Dendritic cell treated with granulocyte-macrophage colony-stimulating factor and Interleukin-4, amounts not matched to agents 40 ng/mL and 50 ng/mL, for 4 days (primary cell): ENCODE data around the gene AAK1.
"Not testable (repeated sequence)": the region's sequence is repeated elsewhere in the genome, so short reads cannot be mapped to it uniquely, and the experiment has no call there.

Experiments
- H3K27ac Mint-ChIP-seq: one replicate; pipeline ENCODE4 v1.8.0; 2022; ENCODE audit warnings: mild to moderate bottlenecking, mixed read lengths
- H3K27me3 Mint-ChIP-seq: one replicate; pipeline ENCODE4 v1.8.0; 2022; ENCODE audit warnings: mild to moderate bottlenecking, mixed read lengths
- H3K36me3 Mint-ChIP-seq: one replicate; pipeline ENCODE4 v1.8.0; 2022; ENCODE audit warnings: low read depth, mixed read lengths
- H3K4me1 Mint-ChIP-seq: one replicate; pipeline ENCODE4 v1.8.0; 2022; ENCODE audit warnings: low read depth, mixed read lengths
- H3K4me3 Mint-ChIP-seq: one replicate; pipeline ENCODE4 v1.8.0; 2022; ENCODE audit warnings: mild to moderate bottlenecking, moderate library complexity, mixed read lengths
- H3K9me3 Mint-ChIP-seq: one replicate; pipeline ENCODE4 v1.8.0; 2022; ENCODE audit warnings: mixed read lengths
- intact Hi-C: fragments of 100-400 bp; cut with micrococcal nuclease; formaldehyde crosslinking; loops from one replicate; pipeline ENCODE4 v1.15.0; 2022

AAK1 gene

DNA sequence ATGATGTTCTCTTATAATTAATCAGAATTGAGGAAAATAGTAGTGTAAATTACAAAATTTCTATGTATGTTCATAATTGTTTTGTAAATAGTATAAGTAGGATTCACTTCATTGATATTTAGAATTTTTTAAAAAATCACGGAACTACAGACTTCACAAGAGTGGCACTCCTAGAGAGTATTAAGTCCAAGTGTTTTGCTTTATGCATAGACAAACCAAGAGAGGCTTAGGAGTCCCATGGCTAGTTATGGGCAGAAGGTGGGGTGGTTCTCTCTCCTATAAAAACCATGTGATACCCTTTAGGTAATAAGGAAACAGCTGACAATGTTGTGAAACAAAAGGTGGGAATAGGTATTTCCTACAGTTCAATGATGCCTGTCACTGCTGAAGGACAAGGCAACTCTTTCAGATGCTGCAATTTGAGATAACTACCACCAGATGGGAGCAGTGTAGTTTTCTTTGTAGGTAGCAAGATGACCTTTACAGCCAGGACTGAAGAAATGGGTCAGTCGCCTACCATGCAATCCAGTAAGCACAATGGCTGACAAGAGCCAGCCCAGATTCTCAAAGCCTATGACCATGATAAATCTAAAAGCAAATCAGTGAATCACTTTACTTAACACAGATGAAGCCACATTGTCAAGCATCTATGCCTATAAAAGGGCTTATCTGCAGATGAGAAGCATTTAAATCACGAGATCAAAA lies 83.9 kb downstream of the AAK1 start:
- Mint-ChIP-seq H3K9me3 (no peaks in the 10 kb centered on the region), H3K4me3 (no peak overlapping the region), H3K36me3 (peaks cover 10% of the 10 kb centered on the region), H3K27ac (no peak overlapping the region), H3K27me3 (no peaks in the 10 kb centered on the region), H3K4me1 (peaks cover 48% of the 10 kb centered on the region)
- intact Hi-C loops: loop anchor here (1.0 to 10.0 kb wide), 3 partner anchors 83 to 245 kb away; partner anchors contain the start of gene AAK1

- H3K27ac Mint-ChIP-seq: peak overlapping the region; percentile 9
- intact Hi-C loops: loop anchor here (10.0 kb wide), 1 partner anchor 249 kb away; no protein-coding TSS in a partner anchor
- no peaks in the 10 kb centered on the region for H3K9me3 Mint-ChIP-seq
- H3K4me3 Mint-ChIP-seq: no peak overlapping the region
- H3K4me1 Mint-ChIP-seq: peaks cover 38% of the 10 kb centered on the region
- H3K36me3 Mint-ChIP-seq: peaks cover 37% of the 10 kb centered on the region
- no peaks in the 10 kb centered on the region for H3K27me3 Mint-ChIP-seq
Measured at GRCh38 chr2:69556008-69556407, 87.5 kb downstream of the AAK1 start.

GRCh38 chr2:69554981-69555380 lies 88.6 kb downstream of the AAK1 start:
- H3K27ac Mint-ChIP-seq: peak overlapping the region; percentile 85
- H3K27me3 Mint-ChIP-seq: no peaks in the 10 kb centered on the region
- no peaks in the 10 kb centered on the region for H3K9me3 Mint-ChIP-seq
- H3K4me1 Mint-ChIP-seq: peaks cover 31% of the 10 kb centered on the region
- H3K36me3 Mint-ChIP-seq: peaks cover 41% of the 10 kb centered on the region
- no peak overlapping the region for H3K4me3 Mint-ChIP-seq
- intact Hi-C loops: loop anchor here (10.0 kb wide), 1 partner anchor 250 kb away; no protein-coding TSS in a partner anchor

DNA sequence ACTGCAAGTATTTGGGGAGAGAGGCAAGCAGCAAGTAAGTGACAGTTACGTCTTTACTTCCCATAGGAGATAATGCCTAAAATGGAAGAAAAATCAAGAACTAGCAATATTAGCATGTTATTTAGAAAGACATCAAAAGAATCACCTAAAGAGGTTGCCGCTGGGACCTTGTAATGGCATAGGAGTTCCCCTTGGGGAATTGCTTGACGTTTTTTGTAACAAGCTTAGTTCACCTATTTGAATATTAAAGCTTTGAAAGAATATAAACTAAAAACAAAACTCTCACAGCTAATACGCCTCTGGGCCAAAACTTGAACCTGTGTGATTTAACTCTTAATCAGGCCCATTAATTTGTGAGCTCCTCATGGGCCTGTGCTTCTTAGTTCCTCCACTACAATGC lies 89.0 kb downstream of the AAK1 start:
- intact Hi-C loops: loop anchor here (10.0 kb wide), 1 partner anchor 250 kb away; no protein-coding TSS in a partner anchor
- H3K27me3 Mint-ChIP-seq: no peaks in the 10 kb centered on the region
- H3K36me3 Mint-ChIP-seq: peaks cover 41% of the 10 kb centered on the region
- no peak overlapping the region for H3K4me3 Mint-ChIP-seq
- peak overlapping the region; percentile 85 for H3K27ac Mint-ChIP-seq
- no peaks in the 10 kb centered on the region for H3K9me3 Mint-ChIP-seq
- H3K4me1 Mint-ChIP-seq: peaks cover 28% of the 10 kb centered on the region

DNA sequence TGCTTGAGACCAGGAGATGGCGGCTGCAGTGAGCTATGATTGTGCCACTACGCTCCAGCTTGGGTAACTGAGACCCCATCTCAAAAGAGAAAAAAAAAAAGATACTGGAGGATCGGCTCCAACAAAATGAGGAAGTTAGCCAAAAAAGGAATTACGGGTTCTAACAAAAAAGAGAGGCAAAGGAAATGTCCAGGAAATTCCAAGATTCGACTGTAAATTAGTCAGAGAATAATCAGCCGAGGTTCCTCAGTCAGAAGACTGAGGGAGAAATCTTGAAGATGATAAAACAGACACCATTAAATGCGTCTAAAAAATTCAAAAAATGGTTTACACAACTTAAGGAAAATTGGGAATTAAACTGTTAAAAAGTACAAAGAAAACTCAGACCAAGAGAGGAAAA lies 89.5 kb downstream of the AAK1 start:
- peak overlapping the region; percentile 20 for H3K27ac Mint-ChIP-seq
- peaks cover 29% of the 10 kb centered on the region for H3K4me1 Mint-ChIP-seq
- no peaks in the 10 kb centered on the region for H3K9me3 Mint-ChIP-seq

DNA sequence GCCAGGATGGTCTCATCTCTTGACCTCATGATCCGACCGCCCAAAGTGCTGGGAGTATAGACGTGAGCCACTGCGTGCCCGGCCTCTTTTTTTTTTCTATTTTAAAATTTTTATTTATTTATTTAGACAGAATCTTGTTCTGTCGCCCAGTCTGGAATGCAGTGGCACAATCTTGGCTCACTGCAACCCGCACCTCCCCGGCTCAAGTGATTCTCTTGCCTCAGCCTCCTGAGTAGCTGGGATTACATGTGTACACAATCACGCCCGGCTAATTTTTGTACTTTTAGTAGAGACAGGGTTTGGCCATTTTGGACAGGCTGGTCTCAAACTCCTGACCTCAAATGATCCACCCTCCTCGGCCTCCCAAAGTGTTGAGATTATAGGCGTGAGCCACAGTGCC lies 93.0 kb downstream of the AAK1 start:
- H3K4me1 Mint-ChIP-seq: peaks cover 43% of the 10 kb centered on the region
- H3K27me3 Mint-ChIP-seq, H3K27ac Mint-ChIP-seq, H3K4me3 Mint-ChIP-seq, H3K9me3 Mint-ChIP-seq: not testable (repeated sequence)
- intact Hi-C loops: loop anchor here (10.0 kb wide), 1 partner anchor 254 kb away; no protein-coding TSS in a partner anchor
- peaks cover 31% of the 10 kb centered on the region for H3K36me3 Mint-ChIP-seq

More for the DNA sequence above, 89.5 kb downstream of the AAK1 start:
- H3K36me3 Mint-ChIP-seq: peaks cover 41% of the 10 kb centered on the region
- intact Hi-C loops: loop anchor here (10.0 kb wide), 1 partner anchor 251 kb away; no protein-coding TSS in a partner anchor
- no peaks in the 10 kb centered on the region for H3K27me3 Mint-ChIP-seq
- H3K4me3 Mint-ChIP-seq: no peak overlapping the region

- Mint-ChIP-seq H3K9me3 (no peaks in the 10 kb centered on the region), H3K27me3 (no peaks in the 10 kb centered on the region), H3K27ac (no peak overlapping the region), H3K4me1 (peaks cover 35% of the 10 kb centered on the region), H3K36me3 (peaks cover 33% of the 10 kb centered on the region), H3K4me3 (no peak overlapping the region)
- intact Hi-C loops: no loop called here
Measured at GRCh38 chr2:69549421-69549820, 94.1 kb downstream of the AAK1 start.

GRCh38 chr2:69547984-69548715 lies 95.4 kb downstream of the AAK1 start:
- intact Hi-C loops: no loop called here
- H3K36me3 Mint-ChIP-seq: peaks cover 38% of the 10 kb centered on the region
- H3K4me3 Mint-ChIP-seq: no peak overlapping the region
- peak overlapping the region; percentile 70 for H3K27ac Mint-ChIP-seq
- peaks cover 27% of the 10 kb centered on the region for H3K4me1 Mint-ChIP-seq
- H3K9me3 Mint-ChIP-seq: no peaks in the 10 kb centered on the region
- no peaks in the 10 kb centered on the region for H3K27me3 Mint-ChIP-seq

DNA sequence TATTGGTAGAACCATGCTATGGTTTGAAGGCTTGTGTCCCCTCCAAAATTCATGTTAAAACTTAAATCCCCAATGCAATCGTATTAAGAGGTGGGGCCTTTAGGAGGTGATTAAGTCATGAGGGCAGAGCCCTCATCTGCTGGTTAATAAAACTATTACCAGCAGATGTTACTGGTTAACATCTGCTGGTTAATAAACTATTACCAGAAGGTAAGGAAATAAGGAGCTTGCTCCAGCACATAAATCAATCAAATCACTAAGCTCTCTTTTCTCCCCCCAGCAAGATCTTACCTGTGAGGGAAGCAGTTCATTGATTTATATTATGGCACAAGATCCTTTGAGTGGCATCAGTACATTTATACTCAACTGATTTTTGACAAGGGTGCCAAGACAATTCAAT lies 96.9 kb downstream of the AAK1 start:
- Mint-ChIP-seq H3K27me3 (no peaks in the 10 kb centered on the region), H3K9me3 (no peaks in the 10 kb centered on the region), H3K36me3 (peaks cover 38% of the 10 kb centered on the region), H3K4me1 (peaks cover 27% of the 10 kb centered on the region), H3K27ac (no peak overlapping the region), H3K4me3 (no peak overlapping the region)
- intact Hi-C loops: no loop called here

DNA sequence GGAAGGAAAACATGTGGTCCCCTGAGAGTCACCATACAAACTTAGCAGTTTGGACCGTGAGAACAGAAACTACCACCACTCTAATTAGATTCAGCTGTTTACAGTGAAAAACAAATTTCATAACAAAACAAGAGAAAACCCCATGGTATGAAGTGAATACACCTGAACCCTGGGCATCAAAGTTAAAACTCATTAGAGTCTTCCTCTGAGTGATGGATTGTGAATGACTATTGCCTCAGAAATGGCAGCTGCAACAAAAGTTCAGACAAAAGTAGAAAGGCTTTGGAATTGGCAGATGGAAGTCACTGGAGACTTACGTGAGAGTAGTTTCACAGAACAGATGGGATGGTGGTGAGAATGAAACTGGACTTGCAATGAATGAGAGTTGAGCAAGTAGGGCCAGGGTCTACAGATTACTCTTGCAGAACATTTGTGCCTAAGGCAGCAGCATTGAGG lies 98.0 kb downstream of the AAK1 start:
- Mint-ChIP-seq H3K27me3 (no peaks in the 10 kb centered on the region), H3K9me3 (no peaks in the 10 kb centered on the region), H3K4me1 (peaks cover 27% of the 10 kb centered on the region), H3K27ac (no peak overlapping the region), H3K4me3 (no peak overlapping the region), H3K36me3 (peaks cover 39% of the 10 kb centered on the region)
- intact Hi-C loops: no loop called here

DNA sequence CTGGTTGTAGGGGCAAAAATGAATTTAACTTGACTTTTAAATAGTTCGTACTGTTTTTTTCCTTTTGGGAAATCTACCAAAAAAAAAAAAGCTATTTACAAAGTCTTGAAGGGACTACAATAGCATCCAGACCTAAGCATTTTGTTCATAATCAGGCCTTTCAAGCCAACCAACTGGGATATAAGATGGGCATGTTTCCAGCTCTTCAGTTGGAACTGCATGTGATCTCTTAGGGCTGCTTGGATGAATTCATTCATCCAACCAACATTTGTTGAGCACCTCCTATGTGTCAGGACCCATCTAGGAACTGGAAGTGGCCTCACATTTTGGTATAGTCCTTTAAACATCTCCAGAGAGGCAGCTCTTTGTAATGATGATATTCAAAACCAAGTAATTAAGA lies 98.6 kb downstream of the AAK1 start:
- Mint-ChIP-seq H3K36me3 (peaks cover 43% of the 10 kb centered on the region), H3K9me3 (no peaks in the 10 kb centered on the region), H3K27me3 (no peaks in the 10 kb centered on the region), H3K4me1 (peaks cover 27% of the 10 kb centered on the region), H3K4me3 (no peak overlapping the region), H3K27ac (no peak overlapping the region)
- intact Hi-C loops: no loop called here

GRCh38 chr2:69539549-69539908 lies 104.0 kb downstream of the AAK1 start:
- intact Hi-C loops: no loop called here
- Mint-ChIP-seq H3K36me3 (peaks cover 80% of the 10 kb centered on the region), H3K4me1 (peaks cover 46% of the 10 kb centered on the region), H3K9me3 (no peaks in the 10 kb centered on the region), H3K27me3 (no peaks in the 10 kb centered on the region), H3K27ac (no peak overlapping the region), H3K4me3 (no peak overlapping the region)

GRCh38 chr2:69538872-69539548 lies 104.5 kb downstream of the AAK1 start:
- Mint-ChIP-seq H3K36me3 (peaks cover 80% of the 10 kb centered on the region), H3K4me3 (no peak overlapping the region), H3K4me1 (peaks cover 46% of the 10 kb centered on the region), H3K27me3 (no peaks in the 10 kb centered on the region), H3K9me3 (no peaks in the 10 kb centered on the region), H3K27ac (no peak overlapping the region)
- intact Hi-C loops: no loop called here

DNA sequence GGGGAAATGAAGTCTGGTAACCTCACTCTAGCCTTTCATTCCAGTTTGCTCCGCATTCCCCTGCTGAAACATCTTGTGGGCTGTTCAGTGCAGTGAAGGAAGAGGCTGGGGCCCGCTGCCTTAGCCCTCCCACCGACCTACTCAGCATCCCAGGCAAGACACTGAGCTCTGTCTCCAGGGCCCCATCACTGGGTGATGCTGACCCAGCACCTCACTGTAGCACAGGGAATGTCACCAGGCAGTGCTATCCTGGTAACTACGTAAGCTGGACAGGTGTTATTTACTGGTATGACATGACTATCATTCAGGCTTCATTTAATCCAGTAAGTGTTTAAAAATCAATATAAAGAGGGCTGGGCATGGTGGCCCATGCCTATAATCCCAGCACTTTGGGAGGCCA lies 105.3 kb downstream of the AAK1 start:
- Mint-ChIP-seq H3K36me3 (peaks cover 80% of the 10 kb centered on the region), H3K4me1 (peaks cover 46% of the 10 kb centered on the region), H3K27ac (no peak overlapping the region), H3K9me3 (no peaks in the 10 kb centered on the region), H3K4me3 (no peak overlapping the region), H3K27me3 (no peaks in the 10 kb centered on the region)
- intact Hi-C loops: no loop called here
